Activated T-cell treated with anti-CD3 and anti-CD28 coated beads, Interleukin-2, amount 50 U/mL, for 72 hours (primary cell): ENCODE measurements around the gene CYP3A4. TPM values are rescaled to one million over a fixed set of nuclear protein-coding genes. Genes with fewer than 3 reads are reported as not detected.
"Not testable (repeated sequence)": the region's sequence is repeated elsewhere in the genome, so short reads cannot be mapped to it uniquely, and the experiment has no call there.

ENCODE experiments used
- ATAC-seq, 2 donors: fragments of 150-1000 bp; cut with Tn5 transposase; replicated peaks in 1 of 2; 2 replicates each; pipeline ENCODE4 v1.10.0; 2021; ENCODE audit warnings: moderate library complexity in 2 of 2, mild to moderate bottlenecking in 1 of 2
- DNase-seq, 2 donors: peaks; one replicate each; pipeline ENCODE4 v3.0.0; 2021 to 2022; ENCODE audit warnings: mixed read lengths in 1 of 2
- H3K27ac Mint-ChIP-seq: one replicate; pipeline ENCODE4 v1.8.0; 2022; ENCODE audit warnings: mild to moderate bottlenecking, moderate library complexity, mixed read lengths
- H3K27me3 Mint-ChIP-seq: one replicate; pipeline ENCODE4 v1.8.0; 2022; ENCODE audit warnings: low read depth, mixed read lengths
- H3K36me3 Mint-ChIP-seq, 2 donors: one replicate each; pipeline ENCODE4 v1.8.0; 2022; ENCODE audit warnings: mixed read lengths in 2 of 2, mild to moderate bottlenecking in 1 of 2; ENCODE audit not compliant: insufficient read depth in 2 of 2
- H3K4me1 Mint-ChIP-seq: one replicate; pipeline ENCODE4 v1.8.0; 2022; ENCODE audit warnings: low read depth, mixed read lengths
- H3K4me3 Mint-ChIP-seq, 2 donors: one replicate each; pipeline ENCODE4 v1.8.0; 2022; ENCODE audit warnings: mild to moderate bottlenecking in 2 of 2, mixed read lengths in 2 of 2, moderate library complexity in 2 of 2
- H3K9me3 Mint-ChIP-seq, 2 donors: one replicate each; pipeline ENCODE4 v1.8.0; 2022; ENCODE audit warnings: mixed read lengths in 2 of 2
- total RNA-seq, 2 donors: library from RNA; stranded (reverse); gene quantifications; one replicate each; pipeline ENCODE4 v1.2.3, GENCODE V29; 2022

Gene CYP3A4
- total RNA-seq, 2 donors from 2014 or later: not detected

DNA sequence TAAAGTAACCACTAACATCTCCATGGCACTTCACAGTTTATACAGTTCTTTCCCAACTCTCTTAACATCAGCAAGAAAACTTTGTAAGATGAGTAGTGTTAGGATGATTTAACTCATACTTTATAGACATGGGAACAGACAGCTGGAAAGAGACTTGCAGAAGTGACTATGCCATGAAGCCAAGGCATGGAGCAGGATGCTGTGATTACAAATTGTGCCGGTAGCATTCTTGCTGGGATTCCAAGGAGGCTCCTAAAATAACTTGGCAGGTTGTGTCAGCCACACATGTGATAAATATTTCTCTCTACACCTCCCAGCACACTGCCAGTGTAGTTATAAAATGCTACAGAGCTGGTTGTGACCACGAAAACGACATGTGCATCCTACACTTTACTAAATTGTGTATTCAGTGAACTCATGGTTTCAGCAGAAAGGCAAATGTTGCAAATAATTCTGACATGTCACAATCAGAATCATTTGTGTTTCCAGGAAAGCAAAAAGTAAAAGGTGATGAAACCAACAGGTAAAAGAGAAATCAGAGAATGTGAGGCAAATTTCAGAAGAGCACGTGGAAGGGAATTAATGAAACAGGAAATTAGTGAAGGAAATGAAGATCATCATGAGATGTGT, 5.6 kb upstream of the CYP3A4 start:
- DNase-seq (peak; percentile 19 to 22), ATAC-seq (peak; percentile 62 to 74)
- Mint-ChIP-seq H3K4me1 (peaks cover 51% of the 10 kb centered on the region), H3K9me3 (peaks cover 2 to 4% of the 10 kb centered on the region in 2 donors), H3K27ac (peak overlapping the region; percentile 13), H3K27me3 (peaks cover 5% of the 10 kb centered on the region), H3K4me3 (no peak overlapping the region), H3K36me3 (peaks cover 2 to 5% of the 10 kb centered on the region in 2 donors)

DNA sequence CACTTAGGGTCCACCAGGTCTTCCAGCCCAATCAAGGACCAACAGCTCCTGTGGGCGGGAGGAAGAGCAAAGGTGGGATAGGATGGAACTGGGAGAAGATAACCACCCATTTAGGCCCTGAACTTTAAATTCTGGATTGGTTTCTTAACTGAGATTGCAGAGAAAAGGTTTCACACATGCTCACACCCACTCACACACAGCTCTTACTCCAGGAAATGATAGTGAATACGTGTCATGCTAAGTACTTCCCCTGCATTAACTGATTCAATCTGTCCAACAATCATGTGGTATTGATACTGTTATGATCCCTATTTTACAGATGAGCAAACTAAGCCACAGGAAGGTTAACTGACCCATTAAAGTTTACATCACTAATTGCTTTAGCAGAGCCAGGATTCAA, 4.6 kb upstream of the CYP3A4 start:
- DNase-seq (peak; percentile 28 to 31), ATAC-seq (peak; percentile 81 to 87)
- peaks cover 2 to 5% of the 10 kb centered on the region in 2 donors for H3K36me3 Mint-ChIP-seq
- H3K4me1 Mint-ChIP-seq: peaks cover 52% of the 10 kb centered on the region
- peaks cover 12% of the 10 kb centered on the region for H3K27me3 Mint-ChIP-seq
- peaks cover 2 to 4% of the 10 kb centered on the region in 2 donors for H3K9me3 Mint-ChIP-seq
- peak overlapping the region; percentile 70 for H3K27ac Mint-ChIP-seq
- peak overlapping the region; percentile 23 to 48 for H3K4me3 Mint-ChIP-seq

- peaks cover 55% of the 10 kb centered on the region for H3K4me1 Mint-ChIP-seq
- DNase-seq: no peak
- peak overlapping the region; percentile 11 for H3K27ac Mint-ChIP-seq
- ATAC-seq: no peak
- H3K27me3 Mint-ChIP-seq: peaks cover 24% of the 10 kb centered on the region
- peaks cover 2 to 5% of the 10 kb centered on the region in 2 donors for H3K36me3 Mint-ChIP-seq
- H3K4me3 Mint-ChIP-seq: no peak overlapping the region
- H3K9me3 Mint-ChIP-seq: peaks cover 2 to 4% of the 10 kb centered on the region in 2 donors
Observed at GRCh38 chr7:99786726-99787335, 2.8 kb upstream of the CYP3A4 start.

DNA sequence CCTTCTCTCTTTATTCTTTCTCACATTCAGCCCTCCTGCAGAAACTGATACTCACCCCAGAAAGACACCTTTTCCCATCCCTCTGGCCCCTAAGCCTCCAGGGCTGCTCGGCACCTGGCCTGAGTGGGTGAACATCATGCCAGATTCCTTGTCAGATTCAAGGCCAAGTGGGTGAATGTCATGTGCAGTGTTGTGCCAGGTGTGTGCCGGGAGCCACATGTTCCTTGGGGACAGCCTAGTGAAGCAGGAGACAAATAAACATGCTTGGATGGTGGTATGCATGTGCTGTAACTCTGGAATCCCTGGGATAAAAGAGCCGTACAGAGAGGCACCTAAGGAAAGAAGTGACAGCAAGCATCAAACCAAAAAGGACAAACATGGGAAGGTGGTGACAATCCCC, 1.7 kb upstream of the CYP3A4 start:
- H3K4me3 Mint-ChIP-seq, H3K27ac Mint-ChIP-seq, H3K36me3 Mint-ChIP-seq, H3K9me3 Mint-ChIP-seq, DNase-seq, ATAC-seq: not testable (repeated sequence)
- peaks cover 56% of the 10 kb centered on the region for H3K4me1 Mint-ChIP-seq
- peaks cover 24% of the 10 kb centered on the region for H3K27me3 Mint-ChIP-seq

- ATAC-seq (peak in 1 of 2 donors; percentile 17), DNase-seq (no peak)
- H3K4me3 Mint-ChIP-seq: no peak overlapping the region
- no peaks in the 10 kb centered on the region for H3K9me3 Mint-ChIP-seq
- peaks cover 29% of the 10 kb centered on the region for H3K4me1 Mint-ChIP-seq
- no peaks in the 10 kb centered on the region for H3K36me3 Mint-ChIP-seq
- H3K27ac Mint-ChIP-seq: no peak overlapping the region
- H3K27me3 Mint-ChIP-seq: peaks cover 41% of the 10 kb centered on the region
Observed at GRCh38 chr7:99782012-99782953, 1.7 kb downstream of the CYP3A4 start.

DNA sequence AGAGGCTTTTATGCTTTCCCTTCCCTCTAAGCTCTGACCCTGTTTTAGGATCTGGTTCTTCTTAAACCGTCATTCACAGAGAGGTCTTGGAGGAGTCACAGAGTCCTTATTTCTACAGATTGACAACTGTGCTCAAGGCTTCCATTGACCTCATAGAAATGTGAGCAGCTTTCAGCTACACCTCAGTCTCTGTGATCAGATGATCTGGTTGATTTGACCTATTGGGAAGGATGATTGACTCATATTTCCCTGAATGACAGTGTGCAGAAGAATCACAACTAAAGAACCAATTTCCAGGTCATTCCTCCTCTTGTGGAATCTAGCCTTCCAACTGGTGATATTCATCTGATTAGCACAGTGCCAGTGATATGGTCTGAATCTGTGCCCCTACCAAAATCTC, 3.4 kb downstream of the CYP3A4 start:
- ATAC-seq (peak; percentile 43 to 56), DNase-seq (no peak)
- H3K4me3 Mint-ChIP-seq: no peak overlapping the region
- H3K27ac Mint-ChIP-seq: no peak overlapping the region
- H3K4me1 Mint-ChIP-seq: peaks cover 21% of the 10 kb centered on the region
- H3K36me3 Mint-ChIP-seq: no peaks in the 10 kb centered on the region
- H3K9me3 Mint-ChIP-seq: no peaks in the 10 kb centered on the region
- H3K27me3 Mint-ChIP-seq: peaks cover 57% of the 10 kb centered on the region

GRCh38 chr7:99779949-99780348, 4.0 kb downstream of the CYP3A4 start:
- H3K27ac Mint-ChIP-seq: no peak overlapping the region
- H3K9me3 Mint-ChIP-seq: no peaks in the 10 kb centered on the region
- H3K27me3 Mint-ChIP-seq: peaks cover 63% of the 10 kb centered on the region
- no peaks in the 10 kb centered on the region for H3K36me3 Mint-ChIP-seq
- ATAC-seq (no peak), DNase-seq (no peak)
- H3K4me3 Mint-ChIP-seq: no peak overlapping the region
- peaks cover 21% of the 10 kb centered on the region for H3K4me1 Mint-ChIP-seq

DNA sequence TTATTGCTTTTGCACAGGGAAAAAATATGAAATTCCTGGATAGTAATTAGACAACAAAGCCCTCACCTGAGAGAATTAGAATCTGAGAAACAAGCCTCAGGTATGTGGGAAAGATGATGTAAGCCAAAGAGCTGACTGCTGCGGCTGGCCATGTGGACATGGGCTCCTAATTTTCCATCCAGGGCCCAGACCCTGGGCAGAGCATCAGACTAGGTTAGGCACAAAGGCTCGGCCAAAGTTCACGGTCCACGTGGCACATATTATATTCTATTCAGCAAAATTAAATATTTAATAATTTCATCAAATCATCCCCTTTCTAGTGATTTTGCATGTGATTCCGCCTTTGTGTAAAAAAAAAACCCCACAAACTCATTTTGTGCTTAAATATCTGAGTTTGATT, 5.1 kb downstream of the CYP3A4 start:
- Mint-ChIP-seq H3K27me3 (peaks cover 63% of the 10 kb centered on the region), H3K36me3 (peaks cover 0 to 2% of the 10 kb centered on the region in 2 donors), H3K4me3 (no peak overlapping the region), H3K27ac (no peak overlapping the region), H3K4me1 (peaks cover 16% of the 10 kb centered on the region), H3K9me3 (peaks cover 0 to 3% of the 10 kb centered on the region in 2 donors)
- no peak for DNase-seq
- no peak for ATAC-seq

GRCh38 chr7:99773395-99773794, 10.6 kb downstream of the CYP3A4 start:
- ATAC-seq, H3K36me3 Mint-ChIP-seq, DNase-seq, H3K4me1 Mint-ChIP-seq, H3K27ac Mint-ChIP-seq, H3K4me3 Mint-ChIP-seq: not testable (repeated sequence)
- peaks cover 84% of the 10 kb centered on the region for H3K27me3 Mint-ChIP-seq
- peaks cover 2 to 12% of the 10 kb centered on the region in 2 donors for H3K9me3 Mint-ChIP-seq

- Mint-ChIP-seq H3K4me3 (no peak overlapping the region), H3K4me1 (peaks cover 16% of the 10 kb centered on the region), H3K27me3 (peaks cover 81% of the 10 kb centered on the region), H3K36me3 (peaks cover 2 to 4% of the 10 kb centered on the region in 2 donors), H3K9me3 (peaks cover 2 to 12% of the 10 kb centered on the region in 2 donors), H3K27ac (no peak overlapping the region)
- DNase-seq: no peak
- ATAC-seq: no peak
Observed at GRCh38 chr7:99772565-99772964, 11.4 kb downstream of the CYP3A4 start.

DNA sequence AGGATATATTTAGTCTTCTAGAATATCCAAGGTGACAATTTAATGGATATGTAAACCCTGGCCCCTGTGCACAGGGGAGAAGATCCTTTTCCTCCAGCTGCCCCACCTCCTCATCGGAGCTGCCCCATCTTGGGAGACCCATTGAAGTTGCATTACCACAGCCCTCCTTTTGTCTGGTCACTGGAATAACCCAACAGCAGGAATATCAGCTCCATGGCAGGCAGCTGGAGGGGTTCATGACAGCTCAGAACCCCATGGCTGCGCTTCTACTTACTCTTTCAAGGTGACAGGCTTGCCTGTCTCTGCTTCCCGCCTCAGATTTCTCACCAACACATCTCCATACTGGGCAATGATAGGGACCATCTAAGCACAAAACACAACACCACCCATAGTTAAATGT, 14.5 kb downstream of the CYP3A4 start:
- H3K36me3 Mint-ChIP-seq, H3K27ac Mint-ChIP-seq, ATAC-seq, DNase-seq, H3K9me3 Mint-ChIP-seq, H3K4me3 Mint-ChIP-seq: not testable (repeated sequence)
- peaks cover 58% of the 10 kb centered on the region for H3K27me3 Mint-ChIP-seq
- H3K4me1 Mint-ChIP-seq: peaks cover 22% of the 10 kb centered on the region

DNA sequence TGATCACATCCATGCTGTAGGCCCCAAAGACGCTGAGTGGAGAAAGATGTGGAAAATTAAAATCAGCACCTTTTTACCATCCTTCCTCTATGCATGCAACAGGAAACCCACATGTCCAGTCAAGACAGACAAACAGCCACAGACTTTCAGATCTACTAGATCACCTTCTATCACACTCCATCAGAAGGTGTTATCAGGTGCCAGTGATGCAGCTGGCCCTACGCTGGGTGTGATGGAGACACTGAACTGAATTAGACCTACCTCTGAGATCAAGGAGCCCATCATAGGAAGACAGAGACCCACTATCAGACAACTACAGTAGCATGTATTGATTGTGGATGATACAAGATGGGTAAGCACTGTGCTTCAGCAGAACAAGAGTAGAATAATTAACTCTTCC, 15.5 kb downstream of the CYP3A4 start:
- Mint-ChIP-seq H3K4me1 (peaks cover 19% of the 10 kb centered on the region), H3K9me3 (peaks cover under 1 to 7% of the 10 kb centered on the region in 2 donors), H3K27ac (no peak overlapping the region), H3K4me3 (no peak overlapping the region), H3K27me3 (peaks cover 53% of the 10 kb centered on the region), H3K36me3 (peaks cover 0 to 2% of the 10 kb centered on the region in 2 donors)
- ATAC-seq (no peak), DNase-seq (no peak)

DNA sequence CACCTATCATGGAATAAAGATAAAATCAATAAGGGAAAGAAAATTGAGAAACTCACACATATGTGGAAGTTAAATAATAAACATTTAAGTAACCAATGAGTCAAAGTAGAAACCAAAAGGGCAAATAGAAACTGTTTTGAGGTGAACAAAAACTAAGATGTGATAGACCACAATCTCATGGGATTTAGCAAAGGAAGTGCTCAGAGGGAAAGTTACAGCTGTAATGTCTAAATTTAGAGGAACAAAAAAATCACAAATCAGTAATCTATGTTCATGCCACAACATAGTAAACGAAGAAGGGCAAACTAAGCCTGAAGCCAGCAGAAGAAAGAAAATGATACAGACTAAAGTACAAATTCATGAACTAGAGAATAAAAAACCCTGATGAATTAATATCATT, 16.3 kb downstream of the CYP3A4 start:
- Mint-ChIP-seq H3K4me3 (no peak overlapping the region), H3K9me3 (peaks cover 0 to 7% of the 10 kb centered on the region in 2 donors), H3K4me1 (peaks cover 14% of the 10 kb centered on the region), H3K27ac (no peak overlapping the region), H3K36me3 (no peaks in the 10 kb centered on the region), H3K27me3 (peaks cover 46% of the 10 kb centered on the region)
- ATAC-seq (no peak), DNase-seq (no peak)
